ENCODE results near the gene SGSM2. TPM values are rescaled to one million over a fixed set of nuclear protein-coding genes. Genes with fewer than 3 reads are reported as not detected.

The SGSM2 gene
- total and polyA plus RNA-seq, 4 donors: 24.9 to 173 (median 67.8) TPM

DNA sequence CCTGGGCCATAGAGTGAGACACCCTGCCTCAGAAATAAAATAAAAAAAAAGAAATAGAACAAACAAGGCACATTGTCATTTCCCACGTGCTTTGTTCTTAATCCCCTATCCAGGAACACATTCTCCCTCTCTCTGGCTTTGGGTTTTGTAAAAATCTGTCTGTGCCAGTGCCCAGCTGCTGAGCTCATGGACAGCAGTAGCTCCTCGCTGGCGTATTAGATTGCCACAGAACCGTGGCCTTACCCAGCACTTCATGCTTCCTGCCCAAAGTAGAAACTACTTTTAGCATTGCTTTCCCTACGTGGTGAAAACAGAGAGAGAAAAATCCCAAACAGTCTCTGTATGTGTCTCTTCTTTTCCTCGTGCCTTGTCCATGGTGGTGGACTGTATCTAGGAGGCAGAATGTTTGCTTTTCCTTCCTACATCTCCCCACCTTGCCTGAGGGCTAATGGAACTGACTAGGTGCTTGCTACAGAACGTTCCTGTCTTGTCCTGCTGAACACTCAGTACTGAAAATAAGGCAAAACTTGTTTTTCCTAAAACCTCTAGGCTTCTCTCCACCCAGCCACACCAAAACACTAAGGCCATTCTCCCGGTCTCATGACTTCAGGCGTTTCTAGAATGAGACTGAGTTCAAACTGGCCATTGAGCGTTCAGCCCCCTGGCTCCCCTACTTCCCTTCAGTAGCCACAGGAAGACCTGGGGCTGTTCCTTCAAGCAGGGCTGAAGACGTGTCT lies 37.4 kb downstream of the SGSM2 start:
- ATAC-seq (ENCODE audit: low FRiP score) (no peak), DNase-seq (no peak)
- H3K27ac ChIP-seq (ENCODE audit: low read depth in 1 of 2, low read length in 2 of 2): no peak overlapping the region
- H3K27me3 ChIP-seq (ENCODE audit: control insufficient read depth in 1 of 2, insufficient read depth in 2 of 2, low read length in 1 of 2): no peaks in the 10 kb centered on the region
- peaks cover 0 to 2% of the 10 kb centered on the region in 2 donors for H3K36me3 ChIP-seq (ENCODE audit: control insufficient read depth in 1 of 2, insufficient read depth in 2 of 2, low read length in 1 of 2)
- H3K4me1 ChIP-seq (ENCODE audit: control insufficient read depth in 1 of 2, insufficient read depth in 2 of 2, low read length in 2 of 2): no peaks in the 10 kb centered on the region
- WGBS, 2 donors: 53 to 74% methylated on average over 11 of the region's 11 CpGs
- no peaks in the 10 kb centered on the region for H3K9me3 ChIP-seq (ENCODE audit: control insufficient read depth, low read length)
- intact Hi-C loops (cut with DNase I): no loop called here
- H3K4me3 ChIP-seq (ENCODE audit: low read length in 2 of 2): no peak overlapping the region

GRCh38 chr17:2375406-2375805 lies 38.1 kb downstream of the SGSM2 start:
- Histone ChIP-seq H3K27me3 (ENCODE audit: control insufficient read depth in 1 of 2, insufficient read depth in 2 of 2, low read length in 1 of 2) (no peaks in the 10 kb centered on the region), H3K4me1 (ENCODE audit: control insufficient read depth in 1 of 2, insufficient read depth in 2 of 2, low read length in 2 of 2) (no peaks in the 10 kb centered on the region), H3K4me3 (ENCODE audit: low read length in 2 of 2) (no peak overlapping the region), H3K36me3 (ENCODE audit: control insufficient read depth in 1 of 2, insufficient read depth in 2 of 2, low read length in 1 of 2) (peaks cover 0 to 2% of the 10 kb centered on the region in 2 donors), H3K9me3 (ENCODE audit: control insufficient read depth, low read length) (no peaks in the 10 kb centered on the region), H3K27ac (ENCODE audit: low read depth in 1 of 2, low read length in 2 of 2) (no peak overlapping the region)
- intact Hi-C loops (cut with DNase I): no loop called here
- ATAC-seq (ENCODE audit: low FRiP score): no peak
- DNase-seq: no peak
- 82 to 97% methylated on average over 19 of the region's 19 CpGs for WGBS, 2 donors

GRCh38 chr17:2376107-2376506 lies 38.8 kb downstream of the SGSM2 start:
- no peaks in the 10 kb centered on the region for H3K4me1 ChIP-seq (ENCODE audit: control insufficient read depth in 1 of 2, insufficient read depth in 2 of 2, low read length in 2 of 2)
- 88 to 91% methylated on average over 14 of the region's 14 CpGs for WGBS, 2 donors
- H3K9me3 ChIP-seq (ENCODE audit: control insufficient read depth, low read length): no peaks in the 10 kb centered on the region
- no peak overlapping the region for H3K27ac ChIP-seq (ENCODE audit: low read depth in 1 of 2, low read length in 2 of 2)
- no peak for DNase-seq
- H3K27me3 ChIP-seq (ENCODE audit: control insufficient read depth in 1 of 2, insufficient read depth in 2 of 2, low read length in 1 of 2): no peaks in the 10 kb centered on the region
- ATAC-seq (ENCODE audit: low FRiP score): no peak
- no peak overlapping the region for H3K4me3 ChIP-seq (ENCODE audit: low read length in 2 of 2)
- H3K36me3 ChIP-seq (ENCODE audit: control insufficient read depth in 1 of 2, insufficient read depth in 2 of 2, low read length in 1 of 2): peaks cover 0 to 2% of the 10 kb centered on the region in 2 donors
- intact Hi-C loops (cut with DNase I): no loop called here

DNA sequence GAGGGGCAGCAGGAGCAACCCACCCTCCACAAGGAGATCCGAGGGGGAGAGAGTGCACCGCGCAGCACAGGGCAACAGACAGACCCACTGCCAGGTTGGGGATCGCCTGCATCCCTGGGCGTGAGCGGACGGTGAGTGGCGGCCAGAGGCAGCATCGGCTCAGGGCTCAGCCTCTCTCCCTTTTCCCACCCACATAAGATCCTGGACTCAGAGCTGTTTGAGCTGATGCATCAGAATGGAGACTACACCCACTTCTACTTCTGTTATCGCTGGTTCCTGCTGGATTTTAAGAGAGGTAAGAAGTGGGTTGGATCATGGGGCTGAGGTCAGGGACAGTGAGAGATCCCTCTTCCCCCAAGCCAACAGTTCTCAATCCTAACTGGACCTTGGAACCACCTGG lies 40.4 kb downstream of the SGSM2 start:
- WGBS, 2 donors: 92% methylated on average over 10 of the region's 10 CpGs
- peaks cover 0 to 2% of the 10 kb centered on the region in 2 donors for H3K36me3 ChIP-seq (ENCODE audit: control insufficient read depth in 1 of 2, insufficient read depth in 2 of 2, low read length in 1 of 2)
- intact Hi-C loops (cut with DNase I): no loop called here

DNA sequence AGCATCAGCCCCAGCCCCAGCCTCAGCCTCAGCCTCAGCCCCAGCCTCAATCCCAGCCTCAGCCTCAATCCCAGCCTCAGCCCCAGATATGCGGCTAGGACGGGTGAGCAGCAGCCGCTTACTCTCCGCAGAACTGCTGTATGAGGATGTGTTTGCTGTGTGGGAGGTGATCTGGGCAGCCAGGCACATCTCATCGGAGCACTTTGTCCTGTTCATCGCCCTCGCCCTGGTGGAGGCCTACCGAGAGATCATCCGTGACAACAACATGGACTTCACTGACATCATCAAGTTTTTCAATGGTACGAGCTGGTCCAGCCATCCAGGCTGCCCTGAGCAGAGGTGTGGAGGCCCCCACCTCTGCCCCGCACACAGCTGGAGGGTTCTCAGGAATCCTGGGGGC lies 41.6 kb downstream of the SGSM2 start:
- Histone ChIP-seq H3K4me1 (ENCODE audit: control insufficient read depth in 1 of 2, insufficient read depth in 2 of 2, low read length in 2 of 2) (no peaks in the 10 kb centered on the region), H3K36me3 (ENCODE audit: control insufficient read depth in 1 of 2, insufficient read depth in 2 of 2, low read length in 1 of 2) (no peaks in the 10 kb centered on the region), H3K4me3 (ENCODE audit: low read length in 2 of 2) (no peak overlapping the region), H3K9me3 (ENCODE audit: control insufficient read depth, low read length) (no peaks in the 10 kb centered on the region), H3K27me3 (ENCODE audit: control insufficient read depth in 1 of 2, insufficient read depth in 2 of 2, low read length in 1 of 2) (no peaks in the 10 kb centered on the region), H3K27ac (ENCODE audit: low read depth in 1 of 2, low read length in 2 of 2) (no peak overlapping the region)
- intact Hi-C loops (cut with DNase I): no loop called here
- ATAC-seq (ENCODE audit: low FRiP score) (no peak), DNase-seq (no peak)
- WGBS, 2 donors: 89 to 92% methylated on average over 11 of the region's 11 CpGs

More for the DNA sequence above, 40.4 kb downstream of the SGSM2 start:
- H3K27ac ChIP-seq (ENCODE audit: low read depth in 1 of 2, low read length in 2 of 2): no peak overlapping the region
- ATAC-seq (ENCODE audit: low FRiP score) (no peak), DNase-seq (no peak)
- no peaks in the 10 kb centered on the region for H3K4me1 ChIP-seq (ENCODE audit: control insufficient read depth in 1 of 2, insufficient read depth in 2 of 2, low read length in 2 of 2)
- H3K4me3 ChIP-seq (ENCODE audit: low read length in 2 of 2): no peak overlapping the region
- no peaks in the 10 kb centered on the region for H3K27me3 ChIP-seq (ENCODE audit: control insufficient read depth in 1 of 2, insufficient read depth in 2 of 2, low read length in 1 of 2)
- H3K9me3 ChIP-seq (ENCODE audit: control insufficient read depth, low read length): no peaks in the 10 kb centered on the region

- DNase-seq (no peak), ATAC-seq (ENCODE audit: low FRiP score) (no peak)
- no peaks in the 10 kb centered on the region for H3K4me1 ChIP-seq (ENCODE audit: control insufficient read depth in 1 of 2, insufficient read depth in 2 of 2, low read length in 2 of 2)
- H3K36me3 ChIP-seq (ENCODE audit: control insufficient read depth in 1 of 2, insufficient read depth in 2 of 2, low read length in 1 of 2): no peaks in the 10 kb centered on the region
- no peak overlapping the region for H3K27ac ChIP-seq (ENCODE audit: low read depth in 1 of 2, low read length in 2 of 2)
- H3K9me3 ChIP-seq (ENCODE audit: control insufficient read depth, low read length): no peaks in the 10 kb centered on the region
- no peaks in the 10 kb centered on the region for H3K27me3 ChIP-seq (ENCODE audit: control insufficient read depth in 1 of 2, insufficient read depth in 2 of 2, low read length in 1 of 2)
- 84 to 85% methylated on average over 25 of the region's 25 CpGs for WGBS, 2 donors
- H3K4me3 ChIP-seq (ENCODE audit: low read length in 2 of 2): no peak overlapping the region
- intact Hi-C loops (cut with DNase I): no loop called here
These were observed 42.4 kb downstream of the SGSM2 start for GRCh38 chr17:2379489-2380225.

DNA sequence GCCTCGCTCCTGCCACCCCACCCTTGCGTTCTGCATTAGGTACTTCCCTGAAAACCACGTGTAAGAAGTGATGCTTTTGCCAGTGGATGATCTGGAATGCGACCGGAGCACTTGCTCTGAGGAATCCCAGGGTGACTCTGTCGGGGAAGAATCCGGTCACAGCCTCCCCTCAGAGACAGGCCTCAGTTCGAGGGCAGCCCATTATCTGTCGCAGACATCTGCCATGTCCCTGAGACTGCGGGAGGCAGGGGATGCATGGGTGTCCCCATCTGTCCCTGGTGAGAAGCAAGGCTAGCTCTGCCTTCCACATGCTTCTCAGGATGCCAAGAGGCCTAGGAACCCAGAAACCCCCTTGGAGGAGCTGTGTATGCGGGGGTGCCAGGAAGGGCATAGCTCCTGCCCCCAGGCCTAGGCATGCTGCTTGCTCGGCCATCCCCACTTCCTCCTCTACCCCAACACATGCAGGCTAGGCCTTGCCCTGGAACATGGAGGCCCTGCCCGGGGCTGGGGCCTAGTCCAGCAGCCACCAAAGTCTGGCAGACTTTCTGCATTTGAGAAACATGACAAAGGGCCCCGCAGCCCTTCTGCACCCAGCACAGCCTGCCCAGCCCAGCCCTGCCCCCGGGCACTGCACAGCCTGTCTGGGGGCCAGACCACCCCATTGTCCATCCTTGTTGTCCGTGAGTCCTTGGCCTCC lies 43.1 kb downstream of the SGSM2 start:
- intact Hi-C loops (cut with DNase I): no loop called here
- ATAC-seq (ENCODE audit: low FRiP score): no peak
- 71 to 72% methylated on average over 16 of the region's 16 CpGs for WGBS, 2 donors
- no peak overlapping the region for H3K27ac ChIP-seq (ENCODE audit: low read depth in 1 of 2, low read length in 2 of 2)
- H3K9me3 ChIP-seq (ENCODE audit: control insufficient read depth, low read length): no peaks in the 10 kb centered on the region
- no peaks in the 10 kb centered on the region for H3K36me3 ChIP-seq (ENCODE audit: control insufficient read depth in 1 of 2, insufficient read depth in 2 of 2, low read length in 1 of 2)
- H3K27me3 ChIP-seq (ENCODE audit: control insufficient read depth in 1 of 2, insufficient read depth in 2 of 2, low read length in 1 of 2): no peaks in the 10 kb centered on the region
- H3K4me1 ChIP-seq (ENCODE audit: control insufficient read depth in 1 of 2, insufficient read depth in 2 of 2, low read length in 2 of 2): no peaks in the 10 kb centered on the region
- H3K4me3 ChIP-seq (ENCODE audit: low read length in 2 of 2): no peak overlapping the region
- no peak for DNase-seq

GRCh38 chr17:2380950-2381649 lies 43.8 kb downstream of the SGSM2 start:
- ATAC-seq (ENCODE audit: low FRiP score) (no peak), DNase-seq (no peak)
- 68 to 75% methylated on average over 15 of the region's 15 CpGs for WGBS, 2 donors
- Histone ChIP-seq H3K4me1 (ENCODE audit: control insufficient read depth in 1 of 2, insufficient read depth in 2 of 2, low read length in 2 of 2) (no peaks in the 10 kb centered on the region), H3K27me3 (ENCODE audit: control insufficient read depth in 1 of 2, insufficient read depth in 2 of 2, low read length in 1 of 2) (no peaks in the 10 kb centered on the region), H3K36me3 (ENCODE audit: control insufficient read depth in 1 of 2, insufficient read depth in 2 of 2, low read length in 1 of 2) (no peaks in the 10 kb centered on the region), H3K4me3 (ENCODE audit: low read length in 2 of 2) (no peak overlapping the region), H3K27ac (ENCODE audit: low read depth in 1 of 2, low read length in 2 of 2) (no peak overlapping the region), H3K9me3 (ENCODE audit: control insufficient read depth, low read length) (no peaks in the 10 kb centered on the region)
- intact Hi-C loops (cut with DNase I): no loop called here

Data from aorta (tissue), 5 donors.